Measurements from ENCODE around the gene NOM1.

DNA sequence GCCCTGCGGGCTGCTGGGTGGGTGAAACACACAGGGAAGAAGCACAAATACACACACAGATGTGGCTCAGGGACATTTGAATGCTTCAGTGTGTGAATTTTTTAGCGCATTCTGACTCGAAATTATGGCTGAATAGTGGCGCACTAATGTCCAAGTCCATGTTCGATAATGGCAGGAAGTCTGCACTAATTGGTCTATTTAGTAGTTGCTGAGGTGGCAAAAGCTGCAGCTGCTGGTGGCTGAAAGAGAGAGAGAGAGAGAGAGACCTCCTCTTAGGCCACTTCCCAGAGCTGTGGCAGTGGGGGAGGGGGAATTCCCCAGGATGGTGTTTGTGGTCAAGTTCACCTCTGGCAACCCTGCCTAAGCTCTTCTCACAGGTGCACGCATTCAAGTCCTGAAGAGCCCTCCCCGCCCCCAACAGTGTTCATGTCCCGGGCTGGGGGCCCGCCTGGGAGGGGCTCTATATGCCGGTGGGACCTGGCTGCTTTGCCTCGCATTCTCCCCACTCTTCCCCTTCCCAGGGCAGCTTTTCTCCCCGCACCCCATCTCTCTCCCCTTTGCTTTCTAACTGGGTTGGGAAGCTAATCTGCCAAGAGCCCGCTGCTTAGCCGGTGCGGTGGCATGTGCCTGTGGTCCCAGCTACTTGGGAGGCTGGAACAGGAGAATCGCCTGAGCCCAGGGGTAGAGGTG, 67.0 kb downstream of the NOM1 start:
- TF ChIP-seq, protein P1, sequence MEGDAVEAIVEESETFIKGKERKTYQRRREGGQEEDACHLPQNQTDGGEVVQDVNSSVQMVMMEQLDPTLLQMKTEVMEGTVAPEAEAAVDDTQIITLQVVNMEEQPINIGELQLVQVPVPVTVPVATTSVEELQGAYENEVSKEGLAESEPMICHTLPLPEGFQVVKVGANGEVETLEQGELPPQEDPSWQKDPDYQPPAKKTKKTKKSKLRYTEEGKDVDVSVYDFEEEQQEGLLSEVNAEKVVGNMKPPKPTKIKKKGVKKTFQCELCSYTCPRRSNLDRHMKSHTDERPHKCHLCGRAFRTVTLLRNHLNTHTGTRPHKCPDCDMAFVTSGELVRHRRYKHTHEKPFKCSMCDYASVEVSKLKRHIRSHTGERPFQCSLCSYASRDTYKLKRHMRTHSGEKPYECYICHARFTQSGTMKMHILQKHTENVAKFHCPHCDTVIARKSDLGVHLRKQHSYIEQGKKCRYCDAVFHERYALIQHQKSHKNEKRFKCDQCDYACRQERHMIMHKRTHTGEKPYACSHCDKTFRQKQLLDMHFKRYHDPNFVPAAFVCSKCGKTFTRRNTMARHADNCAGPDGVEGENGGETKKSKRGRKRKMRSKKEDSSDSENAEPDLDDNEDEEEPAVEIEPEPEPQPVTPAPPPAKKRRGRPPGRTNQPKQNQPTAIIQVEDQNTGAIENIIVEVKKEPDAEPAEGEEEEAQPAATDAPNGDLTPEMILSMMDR (IDR thresholded peaks at IDR 0.05): no peak
- TF ChIP-seq POLR2AphosphoS5 (IDR thresholded peaks at IDR 0.05) (no peak), POLR2A (IDR thresholded peaks at IDR 0.05) (no peak)
